SK-N-SH (cell line): Measurements from ENCODE around the gene PARS2. TPM values are rescaled to one million over a fixed set of nuclear protein-coding genes. Genes with fewer than 3 reads are reported as not detected.

ENCODE experiments used
- CTCF ChIA-PET: fragments of 300-600, 350-600 bp; formaldehyde crosslinking; extraction: SDS; loops from one replicate; lab custom pipeline; 2021; lab: Yijun Ruan, JAX
- POLR2A ChIA-PET: fragments of 350-600 bp; sonication (Branson Sonifier 250); formaldehyde crosslinking; extraction: SDS; loops from one replicate; lab custom pipeline; 2020; ENCODE audit warnings: antibody characterized with exemption, inconsistent platforms; lab: Yijun Ruan, JAX
- DNase-seq: peaks from one replicate; pipeline ENCODE4 v3.0.0; 2012
- H2AFZ ChIP-seq: fragments of 200-600 bp; sonication (generic); 2 replicates; pipeline ENCODE4 v1.8.1; 2016; ENCODE audit warnings: antibody characterized with exemption, mild to moderate bottlenecking, low read depth
- H3F3A ChIP-seq: fragments of 200-600 bp; sonication (generic); replicated peaks from 2 replicates; pipeline ENCODE3; 2016; ENCODE audit warnings: antibody characterized with exemption, mild to moderate bottlenecking; ENCODE audit not compliant: insufficient read depth
- H3K27ac ChIP-seq, 2 experiments: fragments of 200-500 bp in 1 of 2; fragments of 200-600 bp in 1 of 2; sonication (Bioruptor generic) in 1 of 2; sonication (generic), shearing (Covaris generic) in 1 of 2; 2 replicates each; pipeline versions ENCODE4 v1.5.1 to v1.6.1; 2014 to 2016; ENCODE audit warnings: low read depth in 2 of 2, inconsistent platforms in 1 of 2, low read length in 1 of 2, mild to moderate bottlenecking in 1 of 2, mixed read lengths in 1 of 2
- H3K27me3 ChIP-seq: fragments of 200-600 bp; sonication (generic), shearing (Covaris generic); 2 replicates; pipeline ENCODE4 v1.6.1; 2016; ENCODE audit warnings: mixed run types; ENCODE audit not compliant: insufficient read depth
- H3K36me3 ChIP-seq, 2 experiments: fragments of 200-500 bp in 1 of 2; fragments of 200-600 bp in 1 of 2; sonication (Bioruptor generic) in 1 of 2; sonication (generic) in 1 of 2; replicated peaks in 1 of 2; 2 replicates each; pipeline versions ENCODE3 to v1.5.1; 2014 to 2016; ENCODE audit warnings: low read length in 1 of 2, mild to moderate bottlenecking in 1 of 2; ENCODE audit not compliant: insufficient read depth in 2 of 2, control insufficient read depth in 1 of 2
- H3K4me1 ChIP-seq, 2 experiments: fragments of 200-500 bp in 1 of 2; fragments of 200-600 bp in 1 of 2; sonication (Bioruptor generic) in 1 of 2; sonication (generic), shearing (Covaris generic) in 1 of 2; 2 replicates each; pipeline versions ENCODE4 v1.5.1 to v1.6.1; 2014 to 2016; ENCODE audit warnings: low read depth in 1 of 2, low read length in 1 of 2, mixed run types in 1 of 2; ENCODE audit not compliant: insufficient read depth in 2 of 2, control insufficient read depth in 1 of 2
- H3K4me2 ChIP-seq: fragments of 200-600 bp; sonication (generic), shearing (Covaris generic); 2 replicates; pipeline ENCODE4 v1.6.1; 2017; ENCODE audit warnings: mixed run types
- H3K4me3 ChIP-seq, 2 experiments: fragments of 200-500 bp in 1 of 2; fragments of 200-600 bp in 1 of 2; sonication (Bioruptor generic) in 1 of 2; sonication (generic), shearing (Covaris generic) in 1 of 2; 2 replicates each; pipeline versions ENCODE4 v1.5.1 to v1.8.1; 2014 to 2016; ENCODE audit warnings: low read depth in 2 of 2, inconsistent platforms in 1 of 2, low read length in 1 of 2, mild to moderate bottlenecking in 1 of 2, mixed read lengths in 1 of 2, moderate library complexity in 1 of 2
- H3K79me2 ChIP-seq: fragments of 200-600 bp; sonication (generic); 2 replicates; pipeline ENCODE4 v1.8.1; 2017; ENCODE audit warnings: mild to moderate bottlenecking; ENCODE audit not compliant: insufficient read depth
- H3K9ac ChIP-seq: fragments of 200-600 bp; sonication (generic); 2 replicates; pipeline ENCODE4 v1.6.1; 2017; ENCODE audit warnings: mixed run types
- H3K9me2 ChIP-seq: fragments of 200-600 bp; sonication (generic); 2 replicates; pipeline ENCODE4 v1.6.1; 2017; ENCODE audit warnings: mixed run types
- H3K9me3 ChIP-seq: fragments of 200-600 bp; sonication (generic); 2 replicates; pipeline ENCODE4 v1.6.1; 2017; ENCODE audit warnings: mixed run types, mild to moderate bottlenecking, moderate library complexity
- H4K20me1 ChIP-seq: fragments of 200-600 bp; sonication (generic); 2 replicates; pipeline ENCODE4 v1.6.1; 2017; ENCODE audit warnings: mild to moderate bottlenecking, mixed run types; ENCODE audit not compliant: insufficient read depth
- FOSL2 ChIP-seq: IDR thresholded peaks from 2 replicates; pipeline ENCODE4 v1.4.0; 2012; ENCODE audit warnings: low read depth, mild to moderate bottlenecking, moderate library complexity, borderline replicate concordance
- FOXM1 ChIP-seq: IDR thresholded peaks from 2 replicates; pipeline ENCODE4 v1.4.0; 2012; ENCODE audit warnings: low read depth, mild to moderate bottlenecking
- GABPA ChIP-seq: IDR thresholded peaks from 2 replicates; pipeline ENCODE4 v1.4.0; 2012; ENCODE audit warnings: low read depth, mild to moderate bottlenecking
- MEF2A ChIP-seq: IDR thresholded peaks from 2 replicates; pipeline ENCODE4 v1.4.0; 2012; ENCODE audit warnings: low read depth, borderline replicate concordance
- POLR2AphosphoS5 ChIP-seq: IDR thresholded peaks from 2 replicates; pipeline ENCODE4 v1.6.1; 2012; ENCODE audit warnings: low read depth, low read length
- RAD21 ChIP-seq: IDR thresholded peaks from 2 replicates; pipeline ENCODE4 v1.6.1; 2012; ENCODE audit warnings: mild to moderate bottlenecking, low read length
- RCOR1 ChIP-seq: fragments of 150-350 bp; IDR thresholded peaks from 2 replicates; pipeline ENCODE4 v1.6.1; 2017; ENCODE audit warnings: antibody characterized with exemption, low read length
- RFX5 ChIP-seq: IDR thresholded peaks from 2 replicates; pipeline ENCODE4 v1.6.1; 2012; ENCODE audit warnings: mild to moderate bottlenecking, improper control_type of control experiment, low read length
- SMC3 ChIP-seq: IDR thresholded peaks from 2 replicates; pipeline ENCODE4 v1.6.1; 2012; ENCODE audit warnings: low read depth, low read length, improper control_type of control experiment
- TAF1 ChIP-seq: IDR thresholded peaks from 2 replicates; pipeline ENCODE4 v1.6.1; 2012; ENCODE audit warnings: low read depth, mild to moderate bottlenecking, low read length, moderate library complexity, borderline replicate concordance
- TEAD4 ChIP-seq: IDR thresholded peaks from 2 replicates; pipeline ENCODE4 v1.4.0; 2012; ENCODE audit warnings: mild to moderate bottlenecking, borderline replicate concordance; ENCODE audit not compliant: insufficient read depth
- YY1 ChIP-seq: IDR thresholded peaks from 2 replicates; pipeline ENCODE4 v1.4.0; 2012; ENCODE audit warnings: low read depth, mild to moderate bottlenecking
- WGBS: methylation state at CpG from one replicate; pipeline ENCODE4 v1.1.6; 2017; ENCODE audit warnings: low lambda C conversion rate; 5-methylcytosine and 5-hydroxymethylcytosine counted together
- polyA plus RNA-seq, 3 experiments: library from polyadenylated mRNA; depleted of rRNA; stranded (reverse); fragments of >200 nt; gene quantifications; 2 replicates each; pipeline ENCODE4 v1.2.3, GENCODE V29; 2012
- TF ChIP-seq, protein P1 (sequence below): IDR thresholded peaks from 2 replicates; pipeline ENCODE4 v1.4.0; 2012; ENCODE audit warnings: low read depth, borderline replicate concordance

The PARS2 gene
- polyA plus RNA-seq, 1 of the 3 experiments (the other 2 are of a cell fraction): 3.2 TPM

DNA sequence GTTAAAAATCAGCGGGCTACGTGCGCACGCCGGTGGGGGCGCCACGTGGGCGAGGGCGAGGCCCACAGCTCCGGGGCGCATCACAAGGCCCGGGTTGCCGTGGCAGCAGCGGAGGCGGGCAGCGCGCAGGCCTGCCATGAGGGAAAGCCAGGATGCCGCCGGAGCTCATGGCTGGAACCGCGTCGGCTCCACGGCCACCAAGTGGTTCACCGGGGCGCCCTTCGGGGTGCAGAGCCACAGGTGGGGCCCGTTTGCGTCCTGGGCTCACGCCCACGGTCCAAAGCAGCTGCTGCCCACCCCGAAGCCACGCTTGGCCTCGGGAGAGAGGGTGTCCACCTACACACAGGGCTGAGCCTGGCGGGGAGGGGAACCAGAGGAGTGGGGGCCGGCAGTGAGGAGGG is 41.7 kb upstream of the PARS2 start:
- no peak overlapping the region for H3K4me3 ChIP-seq
- H3K36me3 ChIP-seq: no peaks in the 10 kb centered on the region
- H3K9ac ChIP-seq: no peak overlapping the region
- H2AFZ ChIP-seq: no peak overlapping the region
- CTCF ChIA-PET: interaction anchor here (0.7 to 2.6 kb wide), 3 partner anchors 14 to 311 kb away, joined by 3 to 13 read pairs (median 5); no protein-coding TSS in a partner anchor
- H3K27ac ChIP-seq: no peak overlapping the region
- H3K9me2 ChIP-seq: no peaks in the 10 kb centered on the region
- H3K4me1 ChIP-seq: peaks cover 0 to 2% of the 10 kb centered on the region in 2 experiments; a peak in 1 of 4 replicates
- H4K20me1 ChIP-seq: no peaks in the 10 kb centered on the region
- H3K9me3 ChIP-seq: no peaks in the 10 kb centered on the region
- no peaks in the 10 kb centered on the region for H3K79me2 ChIP-seq
- no peak for DNase-seq
- no peaks in the 10 kb centered on the region for H3F3A ChIP-seq
- H3K4me2 ChIP-seq: no peak overlapping the region
- POLR2A ChIA-PET: no interaction called here
- 88% methylated on average over 13 of the region's 35 CpGs for WGBS
- TF ChIP-seq FOXM1 (no peak), RFX5 (no peak), TEAD4 (no peak), RCOR1 (no peak), GABPA (no peak), SMC3 (no peak), RAD21 (no peak), MEF2A (no peak)
- TF ChIP-seq, protein P1, sequence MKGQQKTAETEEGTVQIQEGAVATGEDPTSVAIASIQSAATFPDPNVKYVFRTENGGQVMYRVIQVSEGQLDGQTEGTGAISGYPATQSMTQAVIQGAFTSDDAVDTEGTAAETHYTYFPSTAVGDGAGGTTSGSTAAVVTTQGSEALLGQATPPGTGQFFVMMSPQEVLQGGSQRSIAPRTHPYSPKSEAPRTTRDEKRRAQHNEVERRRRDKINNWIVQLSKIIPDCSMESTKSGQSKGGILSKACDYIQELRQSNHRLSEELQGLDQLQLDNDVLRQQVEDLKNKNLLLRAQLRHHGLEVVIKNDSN: no peak
- TF ChIP-seq, all 33 proteins: peak for 0
- H3K27me3 ChIP-seq: no peaks in the 10 kb centered on the region

DNA sequence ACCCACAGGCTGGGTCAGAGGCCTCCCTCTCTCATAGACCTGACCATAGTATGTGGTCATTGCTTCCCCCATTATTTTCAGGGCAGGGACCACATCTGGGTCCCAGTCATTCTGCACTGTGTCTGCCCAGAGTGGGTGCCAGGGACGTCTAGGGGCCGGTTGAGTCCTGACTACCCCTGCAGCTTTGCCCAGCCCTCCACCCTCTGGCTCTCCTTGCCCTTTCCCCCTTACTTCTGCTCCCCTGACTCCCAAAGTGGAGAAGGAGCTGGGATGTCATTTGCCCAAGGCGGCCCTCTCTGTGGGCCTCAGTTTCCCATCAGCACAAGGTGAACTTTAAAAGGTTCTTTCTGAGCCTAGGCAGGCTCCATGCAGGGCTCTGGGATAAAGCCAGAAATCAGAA is 41.1 kb upstream of the PARS2 start:
- H3K27ac ChIP-seq: no peak overlapping the region
- TF ChIP-seq, protein P1: no peak
- no peaks in the 10 kb centered on the region for H3K9me2 ChIP-seq
- no peaks in the 10 kb centered on the region for H3K36me3 ChIP-seq
- CTCF ChIA-PET: interaction anchor here (0.7 to 2.6 kb wide), 3 partner anchors 13 to 310 kb away, joined by 3 to 13 read pairs (median 5); no protein-coding TSS in a partner anchor
- peaks cover 0 to 2% of the 10 kb centered on the region in 2 experiments; a peak in 1 of 4 replicates for H3K4me1 ChIP-seq
- no peaks in the 10 kb centered on the region for H3K79me2 ChIP-seq
- H4K20me1 ChIP-seq: no peaks in the 10 kb centered on the region
- no peak overlapping the region for H2AFZ ChIP-seq
- H3K27me3 ChIP-seq: no peaks in the 10 kb centered on the region
- no peak overlapping the region for H3K4me2 ChIP-seq
- no peak for DNase-seq
- H3K4me3 ChIP-seq: no peak overlapping the region
- POLR2A ChIA-PET: no interaction called here
- H3F3A ChIP-seq: no peaks in the 10 kb centered on the region
- 71% methylated on average over 2 of the region's 3 CpGs for WGBS
- H3K9ac ChIP-seq: no peak overlapping the region
- H3K9me3 ChIP-seq: no peaks in the 10 kb centered on the region

DNA sequence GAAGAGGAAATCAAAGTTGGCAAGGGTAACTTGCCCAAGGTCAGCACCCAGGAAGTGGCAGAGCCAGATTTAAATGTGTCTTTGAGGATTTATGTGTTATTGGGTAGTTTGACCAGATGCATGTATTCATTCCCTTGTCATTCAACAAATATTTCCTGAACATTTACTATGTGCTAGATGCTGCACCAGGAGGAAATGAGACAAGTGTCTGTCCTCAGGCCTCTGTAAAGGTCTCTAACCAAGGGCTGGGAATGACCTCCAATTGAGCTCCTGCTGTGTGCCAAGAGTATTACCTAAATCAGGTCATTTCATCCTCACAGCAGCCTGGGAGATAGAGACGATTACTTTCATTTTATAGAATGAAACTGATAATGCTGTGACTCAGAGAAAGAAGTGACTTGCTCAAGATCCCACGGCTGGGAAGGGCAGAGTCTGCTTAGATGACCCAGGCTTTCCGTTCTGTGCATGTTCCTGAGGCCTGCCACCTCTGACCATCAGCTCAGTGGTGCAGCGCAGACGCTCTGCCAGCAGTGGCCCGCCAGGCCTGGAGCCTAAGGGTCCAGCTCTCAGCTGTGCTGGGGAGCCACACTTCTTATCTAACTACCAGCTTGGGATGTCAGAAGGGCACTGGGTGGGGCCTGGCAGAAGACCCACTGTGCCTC is 40.3 kb upstream of the PARS2 start:
- no peaks in the 10 kb centered on the region for H3F3A ChIP-seq
- H3K27me3 ChIP-seq: no peaks in the 10 kb centered on the region
- no peak overlapping the region for H3K4me2 ChIP-seq
- H4K20me1 ChIP-seq: no peaks in the 10 kb centered on the region
- ChIA-PET POLR2A (no interaction called here), CTCF (interaction anchor here (0.9 to 1.2 kb wide), 2 partner anchors 10 to 19 kb away, joined by 4 to 5 read pairs; no protein-coding TSS in a partner anchor)
- no peak overlapping the region for H3K9ac ChIP-seq
- 38% methylated on average over 4 of the region's 6 CpGs for WGBS
- H3K4me1 ChIP-seq: no peaks in the 10 kb centered on the region; a peak in 1 of 4 replicates
- H3K9me3 ChIP-seq: no peaks in the 10 kb centered on the region
- H2AFZ ChIP-seq: no peak overlapping the region
- H3K79me2 ChIP-seq: no peaks in the 10 kb centered on the region
- DNase-seq: no peak
- H3K9me2 ChIP-seq: no peaks in the 10 kb centered on the region
- TF ChIP-seq FOSL2 (no peak), POLR2AphosphoS5 (no peak), SMC3 (no peak), TAF1 (no peak), FOXM1 (no peak), YY1 (no peak), GABPA (no peak)
- TF ChIP-seq, protein P1: no peak
- TF ChIP-seq, all 33 proteins: peak for 0
- Histone ChIP-seq H3K36me3 (no peaks in the 10 kb centered on the region), H3K4me3 (no peak overlapping the region), H3K27ac (no peak overlapping the region)
